ENCODE measurements around the gene MAGED4B. TPM values are rescaled to one million over a fixed set of nuclear protein-coding genes. Genes with fewer than 3 reads are reported as not detected.
"Not testable (repeated sequence)": the region's sequence is repeated elsewhere in the genome, so short reads cannot be mapped to it uniquely, and the experiment has no call there.

Gene MAGED4B
- 10 to 100 TPM in 11 of 12 donors, not detected in 1; 18.7 to 63.3 (median 50.0) TPM for polyA plus RNA-seq (ENCODE audit: insufficient read length in 12 of 12)
- long read RNA-seq, donor 1, partial matches to known transcripts, result 27 of 29 reads
- long read RNA-seq, donor 1, other reads (novel, unspliced or antisense), result 0 of 29 reads
- long read RNA-seq, donor 2, partial matches to known transcripts, result 0 of 2 reads
- long read RNA-seq, donor 2, other reads (novel, unspliced or antisense), result 0 of 2 reads
- long read RNA-seq, donor 3, result 0 reads
- long read RNA-seq, donor 4, partial matches to known transcripts, result 0 of 1 reads
- long read RNA-seq, donor 4, other reads (novel, unspliced or antisense), result 0 of 1 reads
- long read RNA-seq, donor 5, partial matches to known transcripts, result 16 of 18 reads
- long read RNA-seq, donor 5, other reads (novel, unspliced or antisense), result 0 of 18 reads
- long read RNA-seq, donor 6, result 0 reads
- long read RNA-seq, donor 7, result 0 reads
- long read RNA-seq, donor 8, partial matches to known transcripts, result 0 of 1 reads
- long read RNA-seq, donor 8, other reads (novel, unspliced or antisense), result 0 of 1 reads
- long read RNA-seq, donor 9, partial matches to known transcripts, result 13 of 13 reads
- long read RNA-seq, donor 9, other reads (novel, unspliced or antisense), result 0 of 13 reads
- long read RNA-seq, donor 10, partial matches to known transcripts, result 0 of 1 reads
- long read RNA-seq, donor 10, other reads (novel, unspliced or antisense), result 0 of 1 reads
- long read RNA-seq, donor 11, partial matches to known transcripts, result 7 of 8 reads
- long read RNA-seq, donor 11, other reads (novel, unspliced or antisense), result 0 of 8 reads

DNA sequence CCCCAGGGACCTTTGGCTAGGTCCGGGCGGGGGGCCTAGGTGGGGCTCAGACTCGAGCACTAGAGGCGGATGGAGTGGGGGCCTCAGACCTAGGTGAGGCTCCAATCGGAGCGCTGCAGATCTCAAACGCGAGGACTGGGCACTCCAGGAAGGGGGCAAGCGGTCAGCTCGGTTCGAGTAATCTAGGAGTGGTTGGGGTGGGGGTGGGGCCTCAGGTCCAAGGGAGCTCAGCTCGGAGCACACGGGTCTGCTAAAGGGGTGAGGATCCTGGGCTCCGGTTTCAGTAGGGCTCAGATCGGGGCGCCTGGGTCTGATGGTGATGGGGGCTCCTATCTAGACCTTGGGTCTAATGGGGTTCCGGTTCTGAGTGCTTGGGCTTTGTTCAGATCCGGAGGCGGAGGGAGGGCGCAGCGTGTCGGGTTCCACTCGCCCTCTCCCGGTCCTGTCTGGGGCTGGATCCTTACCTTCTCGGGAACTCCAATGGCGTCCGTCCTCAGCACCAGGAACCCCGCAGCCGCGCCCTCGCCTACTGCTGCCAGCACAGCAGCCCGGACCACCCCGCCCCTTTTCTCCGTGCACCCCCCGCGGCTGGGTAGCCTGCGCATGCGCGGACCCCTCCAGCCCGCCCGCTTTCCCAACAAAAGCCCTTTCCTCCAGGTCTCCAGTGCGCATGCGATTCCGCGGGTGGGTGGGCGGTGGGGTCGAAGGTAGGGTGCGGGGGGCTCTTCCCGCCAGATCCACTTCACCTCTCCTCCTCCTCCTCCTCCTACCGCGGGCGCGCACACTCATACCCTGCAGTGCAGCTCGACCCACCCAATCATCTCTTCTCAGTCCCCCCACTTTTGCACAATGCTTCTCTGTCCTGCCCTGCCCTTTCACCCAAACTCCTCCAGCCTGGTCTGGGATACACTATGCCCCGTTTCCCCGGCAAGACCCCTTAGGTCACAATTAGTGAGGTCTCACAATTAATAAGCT, at the start of gene MAGED4B:
TSS of gene MAGED4B (minus strand) at position 518 of the 975 bp plus-strand sequence. CDS start 1,011 bp downstream, outside the sequence.
- DNase-seq, result not testable (repeated sequence)

DNA sequence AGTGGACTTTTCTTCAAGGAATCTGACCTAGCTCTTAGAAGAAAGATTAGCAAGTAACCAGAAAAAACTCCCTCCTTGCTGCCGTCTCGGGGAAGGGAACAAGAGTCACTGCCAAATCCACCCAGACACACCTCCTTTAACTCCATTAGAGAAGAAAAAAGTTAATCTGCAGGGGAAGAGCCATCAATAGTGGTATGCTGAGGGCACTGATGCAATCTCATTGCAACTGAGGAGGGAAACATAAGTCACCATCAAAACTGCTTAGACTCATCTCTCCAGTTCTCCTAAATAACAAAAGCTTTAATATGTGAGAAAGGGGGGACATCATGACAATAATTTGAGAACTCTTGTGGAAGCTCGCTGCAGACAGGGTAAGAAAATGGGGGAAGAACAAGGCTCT, 49.3 kb upstream of the MAGED4B start:
- DNase-seq, result no peak

DNA sequence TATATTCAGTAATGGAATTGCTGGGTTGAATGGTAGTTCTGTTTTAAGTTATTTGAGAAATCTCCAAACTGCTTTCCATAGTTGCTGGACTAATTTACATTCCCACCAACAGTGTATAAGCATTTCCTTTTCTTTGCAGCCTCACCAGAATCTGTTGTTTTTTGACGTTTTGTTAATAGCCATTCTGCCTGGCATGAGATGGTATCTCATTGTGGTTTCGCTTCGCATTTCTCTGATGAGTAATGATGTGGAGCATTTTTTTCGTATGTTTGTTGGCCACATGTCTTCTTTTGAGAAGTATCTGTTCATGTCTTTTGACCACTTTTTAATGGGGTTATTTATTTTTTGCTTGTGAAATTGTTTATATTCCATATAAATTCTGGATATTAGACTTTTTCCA, 13.6 kb upstream of the MAGED4B start:
- DNase-seq, result no peak

GRCh38 chrX:52078131-52078530, 9.1 kb upstream of the MAGED4B start:
- DNase-seq, result no peak

DNA sequence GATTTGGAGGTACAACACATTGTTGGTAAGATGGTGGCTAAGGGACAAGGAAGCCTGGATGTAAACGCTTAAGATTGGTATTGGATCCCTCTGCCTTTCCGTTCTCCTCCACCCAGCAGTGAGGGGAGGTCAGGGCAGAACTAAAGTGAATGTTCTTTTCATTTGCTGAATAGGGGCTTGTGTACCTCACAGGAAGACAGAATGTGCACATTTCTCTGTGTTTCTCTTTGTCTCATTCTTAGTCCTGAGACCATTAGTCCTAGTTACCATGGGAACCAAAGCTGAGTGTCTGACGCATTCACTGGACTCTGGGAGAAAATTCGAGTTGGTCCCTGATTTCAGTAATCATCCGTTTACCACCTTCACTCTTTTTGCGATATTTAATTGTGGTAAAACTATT, 26.7 kb downstream of the MAGED4B start:
- DNase-seq, result not testable (repeated sequence)

- DNase-seq, result no peak
Observed at GRCh38 chrX:52034211-52034610, 34.8 kb downstream of the MAGED4B start.

DNA sequence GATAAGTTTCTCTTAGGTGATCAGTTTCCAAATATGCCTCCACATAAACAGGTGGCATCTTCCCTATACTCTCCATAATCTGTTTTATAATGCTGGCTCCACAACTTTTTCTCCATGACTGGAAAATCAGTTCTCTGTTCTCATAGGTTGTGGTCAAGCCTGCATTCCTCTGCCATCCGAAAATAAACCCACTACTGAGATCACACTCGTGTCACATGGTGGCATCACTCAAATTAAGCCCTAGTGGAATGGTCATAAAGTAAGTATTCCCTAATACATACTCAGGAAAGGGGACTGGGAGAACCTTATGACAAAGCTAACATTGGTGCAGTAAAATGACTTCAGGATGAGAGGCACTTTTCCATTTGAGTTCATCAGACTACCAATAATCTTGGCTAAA, 37.6 kb downstream of the MAGED4B start:
- no peak for DNase-seq

DNA sequence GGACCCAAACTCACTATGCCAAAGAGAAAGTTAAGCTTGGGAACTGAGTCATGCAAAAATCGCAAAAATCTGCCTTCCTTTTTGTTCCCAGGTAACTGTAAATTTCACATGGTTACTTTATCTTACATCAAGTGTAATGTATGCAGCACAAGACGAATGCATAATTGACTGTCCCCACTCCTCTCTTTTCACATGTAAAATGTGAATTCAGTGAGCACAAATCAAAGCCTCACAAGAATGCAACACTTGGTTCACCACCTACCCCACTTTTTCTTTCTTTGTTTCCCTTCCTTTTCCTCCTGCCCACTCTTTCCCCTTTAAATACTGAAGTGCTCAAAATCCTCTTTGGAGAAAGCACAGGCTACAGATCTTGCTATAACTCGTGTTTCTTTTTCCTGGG, 53.2 kb downstream of the MAGED4B start:
- DNase-seq, result no peak

Other genes starting within 250 kb of the MAGED4B start
- gene MAGED1, start 175.6 kb downstream of the MAGED4B start, polyA plus RNA-seq (ENCODE audit: insufficient read length in 12 of 12), result 100 to 1,000 TPM in 11 of 12 donors, not detected in 1; 173 to 380 (median 295) TPM
- 10 to 100 TPM in 11 of 12 donors, not detected in 1; 12.3 to 59.2 (median 22.2) TPM for gene MAGED4, start 115.7 kb upstream of the MAGED4B start, polyA plus RNA-seq (ENCODE audit: insufficient read length in 12 of 12)